Esophagus muscularis mucosa (tissue), 4 donors: ENCODE results near the gene TTC39C.

Experiments
- EP300 ChIP-seq: sonication (generic); formaldehyde crosslinking; IDR thresholded peaks from one replicate; pipeline ENCODE4 v1.6.1; 2017; ENCODE audit warnings: antibody characterized with exemption
- POLR2A ChIP-seq: fragments of 450-650 bp; IDR thresholded peaks from one replicate; pipeline ENCODE4 v1.6.1; 2017; ENCODE audit warnings: antibody characterized with exemption, moderate library complexity, mild to moderate bottlenecking, low read depth
- TF ChIP-seq, protein P1 (sequence below), 3 experiments: fragments of 200-600 bp in 2 of 3; fragments of 450-650 bp in 1 of 3; sonication (generic) in 2 of 3; IDR thresholded peaks; one replicate each; pipeline ENCODE4 v1.5.1; 2017 to 2019; ENCODE audit warnings: antibody characterized with exemption in 3 of 3, mild to moderate bottlenecking in 2 of 3, moderate library complexity in 1 of 3

GRCh38 chr18:24057804-24058203 lies 43.2 kb downstream of the TTC39C start:
- TF ChIP-seq EP300 (no peak), POLR2A (no peak)
- TF ChIP-seq, protein P1, sequence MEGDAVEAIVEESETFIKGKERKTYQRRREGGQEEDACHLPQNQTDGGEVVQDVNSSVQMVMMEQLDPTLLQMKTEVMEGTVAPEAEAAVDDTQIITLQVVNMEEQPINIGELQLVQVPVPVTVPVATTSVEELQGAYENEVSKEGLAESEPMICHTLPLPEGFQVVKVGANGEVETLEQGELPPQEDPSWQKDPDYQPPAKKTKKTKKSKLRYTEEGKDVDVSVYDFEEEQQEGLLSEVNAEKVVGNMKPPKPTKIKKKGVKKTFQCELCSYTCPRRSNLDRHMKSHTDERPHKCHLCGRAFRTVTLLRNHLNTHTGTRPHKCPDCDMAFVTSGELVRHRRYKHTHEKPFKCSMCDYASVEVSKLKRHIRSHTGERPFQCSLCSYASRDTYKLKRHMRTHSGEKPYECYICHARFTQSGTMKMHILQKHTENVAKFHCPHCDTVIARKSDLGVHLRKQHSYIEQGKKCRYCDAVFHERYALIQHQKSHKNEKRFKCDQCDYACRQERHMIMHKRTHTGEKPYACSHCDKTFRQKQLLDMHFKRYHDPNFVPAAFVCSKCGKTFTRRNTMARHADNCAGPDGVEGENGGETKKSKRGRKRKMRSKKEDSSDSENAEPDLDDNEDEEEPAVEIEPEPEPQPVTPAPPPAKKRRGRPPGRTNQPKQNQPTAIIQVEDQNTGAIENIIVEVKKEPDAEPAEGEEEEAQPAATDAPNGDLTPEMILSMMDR (IDR thresholded peaks at IDR 0.05): no peak
